K562 (cell line): ENCODE data around the gene CD34.

Experiments used
- CBX3 ChIP-seq, 2 experiments: IDR thresholded peaks; 1 replicate in 1 of 2; 2 replicates in 1 of 2; pipeline ENCODE4 v1.6.1; 2012; ENCODE audit warnings: inconsistent platforms in 2 of 2, low read length in 2 of 2, borderline replicate concordance in 1 of 2, control low read depth in 1 of 2
- CTCF ChIP-seq, 3 experiments: IDR thresholded peaks in 2 of 3; conservative IDR thresholded peaks in 1 of 3; 2 replicates each; pipeline ENCODE4 v1.5.1; 2011 to 2012; ENCODE audit warnings: low read length in 3 of 3, mild to moderate bottlenecking in 3 of 3, control low read depth in 2 of 3, improper control_type of control experiment in 1 of 3, inconsistent platforms in 1 of 3, low read depth in 1 of 3, mixed read lengths in 1 of 3, moderate library complexity in 1 of 3; ENCODE audit not compliant: insufficient read depth in 2 of 3
- HIVEP1 ChIP-seq: fragments of 250-450 bp; sonication (Bioruptor Pico); IDR thresholded peaks from 2 replicates; pipeline ENCODE4 v1.4.0; 2020; ENCODE audit warnings: mild to moderate bottlenecking
- NR2F6 ChIP-seq: fragments of 450-650 bp; formaldehyde crosslinking; IDR thresholded peaks from 2 replicates; pipeline ENCODE4 v1.4.0; 2020; ENCODE audit warnings: mild to moderate bottlenecking
- POLR2A ChIP-seq: fragments of 450-650 bp; conservative IDR thresholded peaks from 2 replicates; pipeline ENCODE4 v1.6.1; 2016
- PRMT5 ChIP-seq: sonication (generic); formaldehyde crosslinking; IDR thresholded peaks from 2 replicates; pipeline ENCODE4 v1.5.0; 2020; ENCODE audit warnings: missing genetic modification reagents
- RFX5 ChIP-seq: IDR thresholded peaks from 2 replicates; pipeline ENCODE4 v1.6.1; 2011; ENCODE audit warnings: low read depth, mild to moderate bottlenecking, improper control_type of control experiment, low read length
- SMAD3 ChIP-seq: fragments of 450-650 bp; formaldehyde crosslinking; conservative IDR thresholded peaks from 2 replicates; pipeline ENCODE4 v1.4.0; 2020; ENCODE audit warnings: mild to moderate bottlenecking
- TAF15 ChIP-seq: fragments of 200-400 bp; formaldehyde crosslinking; IDR thresholded peaks from 2 replicates; pipeline ENCODE4 v1.6.1; 2017; ENCODE audit warnings: mild to moderate bottlenecking, low read depth, low read length, moderate library complexity
- ZNF644 ChIP-seq: fragments of 200-800 bp; sonication (Bioruptor generic); IDR thresholded peaks from 2 replicates; pipeline ENCODE4 v1.6.1; 2016; ENCODE audit warnings: low read depth, missing genetic modification characterization, missing compliant biosample characterization
- TF ChIP-seq, protein P1 (sequence below): fragments of 450-650 bp; formaldehyde crosslinking; IDR thresholded peaks from 2 replicates; pipeline ENCODE4 v1.4.0; 2020; ENCODE audit warnings: mild to moderate bottlenecking

- TF ChIP-seq POLR2A: no peak
- no peak for TF ChIP-seq TAF15
- no peak for TF ChIP-seq PRMT5 (CRISPR knock-in tag)
- no peak for TF ChIP-seq CBX3 (IDR thresholded peaks at IDR 0.05; ENCODE audit: borderline replicate concordance in 1 of 2, low read length in 2 of 2)
- no peak for TF ChIP-seq RFX5
- no peak for TF ChIP-seq CTCF (IDR thresholded peaks at IDR 0.05 in 2 of 3, conservative IDR thresholded peaks at IDR 0.05 in 1 of 3; ENCODE audit: insufficient read depth in 2 of 3, low read depth in 1 of 3, low read length in 3 of 3)
- TF ChIP-seq HIVEP1 (CRISPR knock-in tag): no peak
- TF ChIP-seq, protein P1, sequence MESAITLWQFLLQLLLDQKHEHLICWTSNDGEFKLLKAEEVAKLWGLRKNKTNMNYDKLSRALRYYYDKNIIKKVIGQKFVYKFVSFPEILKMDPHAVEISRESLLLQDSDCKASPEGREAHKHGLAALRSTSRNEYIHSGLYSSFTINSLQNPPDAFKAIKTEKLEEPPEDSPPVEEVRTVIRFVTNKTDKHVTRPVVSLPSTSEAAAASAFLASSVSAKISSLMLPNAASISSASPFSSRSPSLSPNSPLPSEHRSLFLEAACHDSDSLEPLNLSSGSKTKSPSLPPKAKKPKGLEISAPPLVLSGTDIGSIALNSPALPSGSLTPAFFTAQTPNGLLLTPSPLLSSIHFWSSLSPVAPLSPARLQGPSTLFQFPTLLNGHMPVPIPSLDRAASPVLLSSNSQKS (CRISPR knock-in tag): no peak
- TF ChIP-seq ZNF644 (tag): no peak
- TF ChIP-seq NR2F6 (CRISPR knock-in tag): no peak
- TF ChIP-seq SMAD3 (CRISPR knock-in tag): no peak
Observed at GRCh38 chr1:207850621-207851407, 60.1 kb downstream of the CD34 start.
